Motor neuron (in vitro differentiated cells): ENCODE data around the gene XRCC4. TPM values are rescaled to one million over a fixed set of nuclear protein-coding genes. Genes with fewer than 3 reads are reported as not detected.

ENCODE experiments used
- ATAC-seq, 8 experiments: fragments of 200-7000 bp; cut with Tn5 transposase; replicated peaks in 6 of 8; 2 replicates each; pipeline ENCODE4 v1.8.0; 2021; ENCODE audit warnings: mild to moderate bottlenecking in 8 of 8, moderate library complexity in 8 of 8
- H3K27ac ChIP-seq, 2 donors: fragments of 250-450 bp; sonication (Bioruptor Pico); 2 replicates each; pipeline ENCODE4 v1.9.0; 2021; ENCODE audit warnings: antibody characterized with exemption in 2 of 2, mild to moderate bottlenecking in 2 of 2, moderate library complexity in 1 of 2
- H3K4me1 ChIP-seq, 2 donors: fragments of 250-450 bp; sonication (Bioruptor Pico); replicated peaks in 1 of 2; 2 replicates each; pipeline ENCODE4 v1.6.1; 2021; ENCODE audit warnings: antibody characterized with exemption in 2 of 2, mild to moderate bottlenecking in 2 of 2, moderate library complexity in 1 of 2
- H3K4me3 ChIP-seq, 5 donors: fragments of 250-450 bp; sonication (Bioruptor Pico); 2 replicates each; pipeline ENCODE4 v1.9.0; 2021; ENCODE audit warnings: antibody characterized with exemption in 5 of 5, mild to moderate bottlenecking in 5 of 5, moderate library complexity in 4 of 5
- WGBS, 10 experiments: fragments of 450-650 bp; shearing (Covaris generic); methylation state at CpG; one replicate each; pipeline ENCODE4 v1.0.0; 2022; 5-methylcytosine and 5-hydroxymethylcytosine counted together
- in situ Hi-C, 9 experiments: fragments of 400-800 bp; cut with MboI; loops; one replicate each; pipeline ENCODE4 v1.15.0; 2021; ENCODE audit warnings: low sequenced_read_pairs in 9 of 9, low pct_unique_long_range_greater_than_20kb in 2 of 9; ENCODE audit not compliant: unreplicated experiment in 9 of 9
- total RNA-seq, 8 experiments: library from RNA; unstranded; fragments of 300-600 nt; gene quantifications; 2 replicates each; pipeline versions ENCODE4 v1.2.3 to v1.2.4, GENCODE V29; 2022

Gene XRCC4
- total RNA-seq, 8 experiments from 2014 or later: 8.4 to 16.8 (median 11.8) TPM

DNA sequence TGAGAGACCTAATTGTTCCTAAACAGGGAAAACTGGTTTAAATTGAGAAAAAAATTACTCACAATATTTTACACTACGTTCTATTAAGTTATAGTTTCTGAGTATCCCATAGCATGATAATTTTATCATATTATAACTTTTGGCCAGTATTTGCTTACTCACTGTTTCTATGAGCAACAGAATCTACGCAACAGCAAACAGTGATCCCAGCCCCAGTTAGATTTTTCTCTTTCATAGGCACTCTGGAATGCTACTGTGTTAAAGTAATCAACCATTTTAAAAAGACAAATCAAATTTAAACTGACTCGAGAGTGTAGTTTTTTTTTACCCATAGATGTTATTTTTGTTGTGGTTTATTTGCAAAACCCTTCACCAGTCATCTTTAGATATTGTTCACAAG lies 107.2 kb downstream of the XRCC4 start:
- no peak for ATAC-seq
- Histone ChIP-seq H3K4me1 (no peaks in the 10 kb centered on the region), H3K4me3 (no peak overlapping the region), H3K27ac (no peak overlapping the region)
- in situ Hi-C loops: no loop called here
- WGBS, 10 experiments: 38 to 100% (median 80%) methylated on average over 1 to 3 of the region's 3 CpGs

DNA sequence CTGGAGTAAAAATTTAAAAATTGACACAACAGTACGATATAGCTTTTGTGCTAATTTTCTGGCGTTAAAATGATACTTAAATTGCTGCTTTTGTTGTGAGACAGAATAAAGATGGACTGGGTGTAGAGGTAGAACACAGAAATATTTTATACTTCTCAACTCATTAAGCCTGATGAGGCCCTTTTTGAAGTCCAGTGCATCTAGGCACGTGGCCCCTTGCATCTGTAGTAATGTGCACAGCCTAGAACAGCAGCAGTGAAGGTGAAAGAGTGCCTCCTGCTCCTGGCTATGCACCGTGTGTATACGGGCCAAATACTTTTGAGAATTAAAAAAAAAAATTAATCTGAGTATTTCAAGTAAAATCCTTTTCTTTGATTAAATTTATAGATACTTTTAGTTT lies 115.6 kb downstream of the XRCC4 start:
- H3K4me1 ChIP-seq: peaks cover 8% of the 10 kb centered on the region in 2 donors
- no peak overlapping the region for H3K27ac ChIP-seq
- 62 to 100% (median 89%) methylated on average over 1 to 5 of the region's 5 CpGs for WGBS, 10 experiments
- ATAC-seq: no peak
- H3K4me3 ChIP-seq: no peak overlapping the region
- in situ Hi-C loops: no loop called here

DNA sequence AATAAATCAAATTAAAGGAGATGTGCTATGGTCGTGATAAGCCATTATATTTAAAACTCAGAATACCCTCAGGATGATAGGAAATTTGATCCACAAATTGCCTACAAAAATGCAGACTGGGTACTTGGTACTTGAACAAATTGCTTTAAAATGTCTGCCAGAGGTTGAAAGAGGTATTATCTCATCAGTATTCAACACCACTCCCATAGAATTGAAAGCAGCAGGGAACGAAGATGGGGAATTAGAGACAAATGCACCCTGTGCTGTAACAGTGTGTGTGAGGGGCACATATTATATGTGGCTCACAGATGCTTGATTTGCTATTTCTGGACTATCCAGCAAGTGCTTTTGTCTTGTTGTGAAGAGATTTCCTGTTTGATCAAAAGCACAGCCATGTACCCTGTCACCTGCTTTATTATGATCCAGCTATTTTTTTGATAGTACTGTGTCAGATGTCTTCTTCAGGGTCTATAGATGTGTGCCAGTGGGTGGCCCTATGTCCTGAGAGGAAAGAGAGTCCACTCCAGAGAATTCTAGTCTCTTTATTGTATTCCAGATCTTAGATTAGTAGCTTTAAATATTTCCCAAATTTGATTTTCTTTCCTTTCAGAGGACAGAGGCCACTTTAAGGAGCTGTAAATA lies 120.1 kb downstream of the XRCC4 start:
- in situ Hi-C loops: no loop called here
- H3K27ac ChIP-seq: no peak overlapping the region
- 45 to 83% (median 63%) methylated on average over 1 to 2 of the region's 2 CpGs; no CpG with 5 or more reads in 4 of the 10 experiments for WGBS, 10 experiments
- H3K4me1 ChIP-seq: peaks cover 8 to 9% of the 10 kb centered on the region in 2 donors
- no peak overlapping the region for H3K4me3 ChIP-seq
- peak in 5 of 8 experiments; percentile 69 to 99 (median 87) for ATAC-seq

- peaks cover 8 to 9% of the 10 kb centered on the region in 2 donors for H3K4me1 ChIP-seq
- in situ Hi-C loops: no loop called here
- H3K27ac ChIP-seq: no peak overlapping the region
- H3K4me3 ChIP-seq: no peak overlapping the region
- ATAC-seq: no peak
- WGBS, 10 experiments: 62 to 100% (median 81%) methylated on average over 1 to 5 of the region's 5 CpGs
These were observed 121.8 kb downstream of the XRCC4 start for GRCh38 chr5:83199126-83199525.

DNA sequence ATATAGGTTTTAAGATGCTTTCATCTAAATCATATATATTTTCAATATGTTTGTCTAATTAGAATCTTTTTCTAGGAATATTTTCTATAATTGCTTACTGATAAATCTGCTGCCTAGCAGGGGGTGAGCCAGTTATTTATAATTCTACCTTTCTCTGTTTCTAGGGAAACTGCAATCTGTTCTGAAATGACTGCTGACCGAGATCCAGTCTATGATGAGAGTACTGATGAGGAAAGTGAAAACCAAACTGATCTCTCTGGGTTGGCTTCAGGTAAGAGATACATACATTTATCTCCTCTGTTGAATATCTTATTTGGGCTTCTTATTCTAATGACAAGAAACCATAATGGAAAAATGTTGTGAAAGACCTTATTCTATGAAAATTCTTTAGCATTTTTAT lies 127.3 kb downstream of the XRCC4 start:
- Histone ChIP-seq H3K4me3 (no peak overlapping the region), H3K4me1 (no peaks in the 10 kb centered on the region), H3K27ac (no peak overlapping the region)
- 58 to 100% (median 82%) methylated on average over 1 of the region's 1 CpG; no CpG with 5 or more reads in 1 of the 10 experiments for WGBS, 10 experiments
- in situ Hi-C loops: no loop called here
- ATAC-seq: no peak

DNA sequence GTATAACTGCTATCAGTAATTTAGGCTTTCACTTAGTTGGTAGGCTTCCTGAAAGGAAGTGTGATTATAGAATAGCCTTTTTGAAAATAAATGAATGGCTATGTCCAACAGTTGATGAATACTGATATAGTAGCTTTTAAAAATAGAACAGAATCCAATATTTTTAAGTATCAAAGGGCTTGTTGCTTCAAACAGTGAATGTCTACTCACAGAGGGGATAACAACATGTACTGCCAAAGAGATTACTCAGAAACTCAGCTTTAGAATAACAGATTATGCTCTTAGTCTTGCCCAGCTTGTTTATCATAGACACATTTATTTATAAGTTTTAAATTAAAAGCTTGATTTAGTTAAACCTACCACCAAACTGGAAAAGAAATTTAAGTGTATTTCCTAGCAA lies 132.6 kb downstream of the XRCC4 start:
- H3K4me1 ChIP-seq: no peaks in the 10 kb centered on the region
- in situ Hi-C loops: no loop called here
- no peak overlapping the region for H3K4me3 ChIP-seq
- no peak overlapping the region for H3K27ac ChIP-seq
- no peak for ATAC-seq

- in situ Hi-C loops: no loop called here
- Histone ChIP-seq H3K27ac (no peak overlapping the region), H3K4me3 (no peak overlapping the region), H3K4me1 (no peaks in the 10 kb centered on the region)
- no peak for ATAC-seq
These were observed 141.7 kb downstream of the XRCC4 start for GRCh38 chr5:83219077-83219476.

DNA sequence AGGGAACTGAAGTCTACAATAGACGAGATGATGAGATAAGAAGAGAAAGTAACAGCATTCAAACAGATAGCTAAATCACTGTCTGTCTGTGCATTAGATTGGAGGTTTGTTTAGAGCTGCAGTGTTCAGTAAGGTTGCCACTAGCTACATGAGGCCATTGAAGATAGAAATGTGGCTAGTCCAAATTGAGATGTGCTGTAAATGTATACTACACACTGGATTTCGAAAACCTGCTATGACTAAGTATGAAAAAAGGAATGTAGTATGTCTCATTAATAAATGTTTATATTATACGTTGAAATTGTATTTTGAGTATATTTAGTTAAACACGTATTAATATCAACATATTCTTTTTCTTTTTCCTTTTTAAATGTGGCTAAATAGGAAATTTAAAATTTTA lies 142.1 kb downstream of the XRCC4 start:
- no peak for ATAC-seq
- Histone ChIP-seq H3K27ac (no peak overlapping the region), H3K4me1 (no peaks in the 10 kb centered on the region), H3K4me3 (no peak overlapping the region)
- in situ Hi-C loops: no loop called here
- WGBS, 10 experiments: 52 to 100% (median 82%) methylated on average over 1 to 4 of the region's 4 CpGs; no CpG with 5 or more reads in 1 of the 10 experiments

DNA sequence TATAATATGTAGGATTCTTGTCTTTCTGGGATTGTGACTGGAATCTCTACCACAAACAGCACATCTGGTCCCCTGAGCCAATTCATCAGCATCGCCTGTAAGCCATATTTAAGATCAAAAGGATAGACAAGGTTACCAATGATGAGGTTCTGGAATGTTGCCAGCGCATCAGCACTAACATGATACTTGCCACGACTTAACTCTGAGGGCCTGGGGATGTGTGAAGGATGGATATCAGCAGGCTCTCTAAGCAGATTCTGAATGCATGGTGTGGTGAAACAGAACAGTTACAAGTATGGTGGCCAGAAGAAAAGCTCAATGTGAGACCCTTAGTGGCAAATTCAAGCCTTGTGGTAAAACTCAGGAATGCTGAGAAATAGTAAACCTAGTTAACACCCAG lies 143.0 kb downstream of the XRCC4 start:
- H3K4me3 ChIP-seq: no peak overlapping the region
- no peak overlapping the region for H3K27ac ChIP-seq
- 0 to 100% (median 43%) methylated on average over 1 to 3 of the region's 3 CpGs; no CpG with 5 or more reads in 3 of the 10 experiments for WGBS, 10 experiments
- no peaks in the 10 kb centered on the region for H3K4me1 ChIP-seq
- ATAC-seq: no peak
- in situ Hi-C loops: no loop called here

DNA sequence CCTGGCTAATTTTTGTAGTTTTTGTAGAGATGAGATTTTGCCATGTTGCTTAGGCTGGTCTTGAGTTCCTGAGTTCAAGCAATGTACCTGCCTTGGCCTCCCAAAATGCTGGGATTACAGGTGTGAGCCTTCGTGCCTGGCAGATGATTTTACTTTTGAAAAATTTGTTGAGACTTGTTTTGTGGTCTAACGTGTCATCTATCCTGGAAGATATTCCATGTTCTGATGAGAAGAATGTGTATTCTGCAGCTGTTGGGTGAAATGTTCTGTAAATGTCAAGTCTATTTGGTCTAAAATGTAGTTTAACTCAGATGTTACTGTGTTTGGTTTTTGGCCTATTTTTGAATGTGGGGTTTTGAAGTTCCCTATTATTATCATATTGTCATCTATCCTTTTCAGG lies 145.6 kb downstream of the XRCC4 start:
- 0 to 100% (median 84%) methylated on average over 1 to 2 of the region's 2 CpGs; no CpG with 5 or more reads in 2 of the 10 experiments for WGBS, 10 experiments
- in situ Hi-C loops: no loop called here
- H3K4me3 ChIP-seq: no peak overlapping the region
- no peak for ATAC-seq
- no peak overlapping the region for H3K27ac ChIP-seq
- H3K4me1 ChIP-seq: no peaks in the 10 kb centered on the region

- no peak overlapping the region for H3K4me3 ChIP-seq
- in situ Hi-C loops: no loop called here
- no peaks in the 10 kb centered on the region for H3K4me1 ChIP-seq
- WGBS, 10 experiments: 67 to 100% (median 94%) methylated on average over 1 to 2 of the region's 2 CpGs; no CpG with 5 or more reads in 2 of the 10 experiments
- no peak overlapping the region for H3K27ac ChIP-seq
- ATAC-seq: no peak
These were observed 150.3 kb downstream of the XRCC4 start for GRCh38 chr5:83227611-83228010.

DNA sequence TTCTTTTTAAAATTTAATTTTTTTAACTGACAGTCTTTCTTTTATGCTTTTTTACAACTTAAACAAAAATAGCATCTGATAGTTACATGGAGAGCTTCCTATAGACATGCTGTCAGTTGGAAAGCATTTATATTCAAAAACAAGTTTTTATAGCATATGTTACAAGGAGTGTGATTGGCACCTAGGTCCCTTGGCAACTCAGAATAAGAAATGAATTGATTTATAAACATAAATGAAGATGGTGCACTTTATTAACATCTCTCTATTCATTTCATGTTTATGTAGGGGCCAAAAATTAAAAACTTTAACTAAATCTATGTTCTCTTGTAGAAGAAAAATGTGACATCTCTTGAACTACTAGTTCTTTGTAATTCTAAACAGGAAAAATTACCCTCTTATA lies 153.2 kb downstream of the XRCC4 start:
- in situ Hi-C loops: no loop called here

GRCh38 chr5:83244516-83244915 lies 167.2 kb downstream of the XRCC4 start:
- WGBS, 10 experiments: 71 to 100% (median 90%) methylated on average over 1 of the region's 1 CpG; no CpG with 5 or more reads in 4 of the 10 experiments
- in situ Hi-C loops: no loop called here
- Histone ChIP-seq H3K4me1 (no peaks in the 10 kb centered on the region), H3K4me3 (no peak overlapping the region), H3K27ac (no peak overlapping the region)
- ATAC-seq: no peak

More for the DNA sequence above, 153.2 kb downstream of the XRCC4 start:
- Histone ChIP-seq H3K4me3 (no peak overlapping the region), H3K4me1 (no peaks in the 10 kb centered on the region), H3K27ac (no peak overlapping the region)
- ATAC-seq: no peak

DNA sequence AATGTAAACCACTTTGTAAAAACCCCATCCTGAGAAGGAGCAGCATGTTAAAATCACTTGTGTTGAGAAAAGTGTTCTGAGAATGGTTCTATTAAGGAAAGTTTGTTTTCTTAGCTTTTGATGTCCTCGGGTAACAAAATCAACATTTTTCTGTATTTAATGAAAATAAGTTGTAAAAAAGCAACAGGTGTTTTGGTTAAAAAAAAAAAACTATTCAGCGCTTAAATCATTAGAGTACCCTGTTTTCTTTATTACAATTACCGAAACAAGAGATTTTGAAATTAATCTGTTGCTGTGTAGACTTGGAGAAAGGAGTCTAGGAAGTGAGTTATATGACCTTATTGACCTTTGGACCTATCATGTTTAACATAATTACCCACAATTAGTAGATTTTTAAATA lies 167.7 kb downstream of the XRCC4 start:
- in situ Hi-C loops: no loop called here
- Histone ChIP-seq H3K4me3 (no peak overlapping the region), H3K27ac (no peak overlapping the region), H3K4me1 (no peaks in the 10 kb centered on the region)
- WGBS, 10 experiments: 59 to 100% (median 87%) methylated on average over 3 of the region's 3 CpGs; no CpG with 5 or more reads in 1 of the 10 experiments
- ATAC-seq: no peak
